Mesendoderm (in vitro differentiated cells): Measurements from ENCODE around the gene SH2B3.
A peak's percentile ranks its signal among the peaks of the same experiment; 100 is the strongest.

Source experiments
- DNase-seq: peaks from one replicate; pipeline ENCODE4 v3.0.0; 2013
- H2AK5ac ChIP-seq: 2 replicates; pipeline ENCODE4 v1.6.1; 2013; ENCODE audit warnings: low read length, inconsistent platforms
- H2BK120ac ChIP-seq: 2 replicates; pipeline ENCODE4 v1.6.1; 2013; ENCODE audit warnings: low read depth, mild to moderate bottlenecking, low read length, moderate library complexity, mixed read lengths
- H2BK15ac ChIP-seq: replicated peaks from 2 replicates; pipeline ENCODE4 v1.6.1; 2013; ENCODE audit warnings: low read depth, mild to moderate bottlenecking, moderate library complexity
- H2BK5ac ChIP-seq: 2 replicates; pipeline ENCODE4 v1.6.1; 2013; ENCODE audit warnings: low read length, inconsistent platforms
- H3K18ac ChIP-seq: 2 replicates; pipeline ENCODE4 v1.6.1; 2013; ENCODE audit warnings: mild to moderate bottlenecking, low read length, mixed read lengths
- H3K23ac ChIP-seq: one replicate; pipeline ENCODE4 v1.6.1; 2013; ENCODE audit warnings: low read length
- H3K27ac ChIP-seq: 2 replicates; pipeline ENCODE4 v1.5.1; 2013; ENCODE audit warnings: low read depth, mild to moderate bottlenecking, inconsistent platforms, low read length, moderate library complexity
- H3K27me3 ChIP-seq: 2 replicates; pipeline ENCODE4 v1.6.1; 2013; ENCODE audit warnings: low read length, control low read depth, mild to moderate bottlenecking, inconsistent platforms; ENCODE audit not compliant: insufficient read depth, poor library complexity
- H3K36me3 ChIP-seq: 2 replicates; pipeline ENCODE4 v1.6.1; 2013; ENCODE audit warnings: low read length, inconsistent platforms; ENCODE audit not compliant: control insufficient read depth, insufficient read depth
- H3K4ac ChIP-seq: one replicate; pipeline ENCODE4 v1.6.1; 2013; ENCODE audit warnings: low read depth, mild to moderate bottlenecking, low read length, moderate library complexity
- H3K4me1 ChIP-seq: 2 replicates; pipeline ENCODE4 v1.6.1; 2013; ENCODE audit warnings: low read depth, low read length, inconsistent platforms; ENCODE audit not compliant: control insufficient read depth
- H3K4me2 ChIP-seq: 2 replicates; pipeline ENCODE4 v1.6.1; 2013; ENCODE audit warnings: low read length
- H3K4me3 ChIP-seq: 2 replicates; pipeline ENCODE4 v1.5.1; 2013; ENCODE audit warnings: mild to moderate bottlenecking, low read length
- H3K56ac ChIP-seq: one replicate; pipeline ENCODE4 v1.6.1; 2013; ENCODE audit warnings: low read length
- H3K79me1 ChIP-seq: 2 replicates; pipeline ENCODE4 v1.6.1; 2013; ENCODE audit warnings: low read length, inconsistent platforms
- H3K79me2 ChIP-seq: 2 replicates; pipeline ENCODE4 v1.6.1; 2013; ENCODE audit warnings: mild to moderate bottlenecking, low read length; ENCODE audit not compliant: control insufficient read depth, insufficient read depth
- H3K9ac ChIP-seq: 2 replicates; pipeline ENCODE4 v1.6.1; 2013; ENCODE audit warnings: low read length, inconsistent platforms
- H4K5ac ChIP-seq: one replicate; pipeline ENCODE4 v1.6.1; 2013; ENCODE audit warnings: low read length
- H4K8ac ChIP-seq: one replicate; pipeline ENCODE4 v1.6.1; 2013; ENCODE audit warnings: low read depth, mild to moderate bottlenecking, control low read depth, low read length, moderate library complexity
- WGBS: extraction: QIAGEN DNeasy Blood & Tissue Kit; methylation state at CpG from one replicate; pipeline ENCODE4 v1.1.7; 2013; ENCODE audit warnings: low lambda C conversion rate, missing lambda C conversion rate; ENCODE audit not compliant: insufficient coverage; ENCODE audit errors: extremely low coverage; 5-methylcytosine and 5-hydroxymethylcytosine counted together

Gene SH2B3

GRCh38 chr12:111424793-111425251, 19.1 kb downstream of the SH2B3 start:
- no peak overlapping the region for H3K4me3 ChIP-seq
- H3K79me1 ChIP-seq, result peaks cover 19% of the 10 kb centered on the region
- no peak overlapping the region for H2BK120ac ChIP-seq
- no CpG with 5 or more reads among the region's 6 CpGs for WGBS
- no peak overlapping the region for H2AK5ac ChIP-seq
- no peaks in the 10 kb centered on the region for H3K4me1 ChIP-seq
- H4K5ac ChIP-seq, result no peak overlapping the region
- H3K9ac ChIP-seq, result no peak overlapping the region
- H3K4me2 ChIP-seq, result no peak overlapping the region
- H3K27me3 ChIP-seq, result no peaks in the 10 kb centered on the region
- H3K79me2 ChIP-seq, result peaks cover 32% of the 10 kb centered on the region
- H3K27ac ChIP-seq, result no peak overlapping the region
- H2BK5ac ChIP-seq, result no peak overlapping the region
- H3K36me3 ChIP-seq, result peaks cover 2% of the 10 kb centered on the region
- no peak overlapping the region for H3K4ac ChIP-seq
- H3K56ac ChIP-seq, result no peak overlapping the region
- H4K8ac ChIP-seq, result no peak overlapping the region
- H2BK15ac ChIP-seq, result no peak overlapping the region
- no peak overlapping the region for H3K18ac ChIP-seq
- no peak overlapping the region for H3K23ac ChIP-seq
- peak; percentile 58 for DNase-seq

- WGBS, result no CpG with 5 or more reads among the region's 8 CpGs
- Histone ChIP-seq H3K79me1 (peaks cover 20% of the 10 kb centered on the region), H3K4ac (no peak overlapping the region), H3K56ac (no peak overlapping the region), H4K5ac (no peak overlapping the region), H2BK120ac (no peak overlapping the region), H3K23ac (no peak overlapping the region), H2BK15ac (no peak overlapping the region), H3K4me2 (no peak overlapping the region), H3K4me3 (no peak overlapping the region), H3K9ac (no peak overlapping the region), H3K4me1 (no peaks in the 10 kb centered on the region), H2AK5ac (no peak overlapping the region), H3K79me2 (peaks cover 36% of the 10 kb centered on the region), H4K8ac (no peak overlapping the region), H3K36me3 (no peaks in the 10 kb centered on the region), H3K27ac (no peak overlapping the region), H2BK5ac (no peak overlapping the region), H3K27me3 (no peaks in the 10 kb centered on the region), H3K18ac (no peak overlapping the region)
- no peak for DNase-seq
These were observed 19.9 kb downstream of the SH2B3 start for GRCh38 chr12:111425655-111426054.

- DNase-seq, result no peak
These were observed 20.8 kb downstream of the SH2B3 start for GRCh38 chr12:111426344-111427185.

GRCh38 chr12:111427417-111428074, 21.8 kb downstream of the SH2B3 start:
- Histone ChIP-seq H2BK120ac (no peak overlapping the region), H3K27ac (no peak overlapping the region), H3K18ac (no peak overlapping the region), H3K4ac (no peak overlapping the region), H3K4me1 (no peaks in the 10 kb centered on the region), H3K4me2 (no peak overlapping the region), H3K27me3 (no peaks in the 10 kb centered on the region), H3K9ac (no peak overlapping the region), H4K5ac (no peak overlapping the region), H3K23ac (no peak overlapping the region), H3K56ac (no peak overlapping the region), H3K79me2 (peaks cover 37% of the 10 kb centered on the region), H2BK5ac (no peak overlapping the region), H2AK5ac (no peak overlapping the region), H2BK15ac (no peak overlapping the region), H3K79me1 (peaks cover 20% of the 10 kb centered on the region), H4K8ac (no peak overlapping the region), H3K4me3 (no peak overlapping the region), H3K36me3 (no peaks in the 10 kb centered on the region)
- no CpG with 5 or more reads among the region's 7 CpGs for WGBS
- DNase-seq, result no peak

More at GRCh38 chr12:111426344-111427185, 20.8 kb downstream of the SH2B3 start:
- no peak overlapping the region for H3K4me2 ChIP-seq
- no peak overlapping the region for H4K5ac ChIP-seq
- no peak overlapping the region for H3K9ac ChIP-seq
- H3K4me1 ChIP-seq, result no peaks in the 10 kb centered on the region
- H3K27ac ChIP-seq, result no peak overlapping the region
- no peak overlapping the region for H3K18ac ChIP-seq
- no peaks in the 10 kb centered on the region for H3K27me3 ChIP-seq
- H3K4ac ChIP-seq, result no peak overlapping the region
- H2BK15ac ChIP-seq, result no peak overlapping the region
- peaks cover 20% of the 10 kb centered on the region for H3K79me1 ChIP-seq
- H3K56ac ChIP-seq, result no peak overlapping the region
- H4K8ac ChIP-seq, result no peak overlapping the region
- no peak overlapping the region for H2BK5ac ChIP-seq
- no peaks in the 10 kb centered on the region for H3K36me3 ChIP-seq
- H3K23ac ChIP-seq, result no peak overlapping the region
- H3K4me3 ChIP-seq, result no peak overlapping the region
- H2BK120ac ChIP-seq, result no peak overlapping the region
- WGBS, result no CpG with 5 or more reads among the region's 11 CpGs
- peaks cover 36% of the 10 kb centered on the region for H3K79me2 ChIP-seq
- H2AK5ac ChIP-seq, result no peak overlapping the region

- H3K27me3 ChIP-seq, result no peaks in the 10 kb centered on the region
- no peaks in the 10 kb centered on the region for H3K36me3 ChIP-seq
- H2BK5ac ChIP-seq, result no peak overlapping the region
- no peak overlapping the region for H2BK15ac ChIP-seq
- H3K4me2 ChIP-seq, result no peak overlapping the region
- H4K8ac ChIP-seq, result no peak overlapping the region
- H3K56ac ChIP-seq, result no peak overlapping the region
- H3K27ac ChIP-seq, result no peak overlapping the region
- peaks cover 36% of the 10 kb centered on the region for H3K79me2 ChIP-seq
- H2AK5ac ChIP-seq, result no peak overlapping the region
- WGBS, result no CpG with 5 or more reads among the region's 9 CpGs
- no peak overlapping the region for H3K23ac ChIP-seq
- H3K4ac ChIP-seq, result no peak overlapping the region
- no peak overlapping the region for H3K9ac ChIP-seq
- no peak overlapping the region for H4K5ac ChIP-seq
- no peak overlapping the region for H3K18ac ChIP-seq
- no peaks in the 10 kb centered on the region for H3K4me1 ChIP-seq
- no peak overlapping the region for H3K4me3 ChIP-seq
- H3K79me1 ChIP-seq, result peaks cover 20% of the 10 kb centered on the region
- DNase-seq, result no peak
- no peak overlapping the region for H2BK120ac ChIP-seq
These were observed 22.5 kb downstream of the SH2B3 start for GRCh38 chr12:111428081-111428727.
